Osteocyte (in vitro differentiated cells): ENCODE data around the gene SUOX. TPM values are rescaled to one million over a fixed set of nuclear protein-coding genes. Genes with fewer than 3 reads are reported as not detected.

Experiments used
- DNase-seq: peaks from one replicate; pipeline ENCODE4 v3.0.0; 2021; ENCODE audit warnings: mixed read lengths; ENCODE audit not compliant: unreplicated experiment; ENCODE audit errors: extremely low spot score
- H3K27ac Mint-ChIP-seq: one replicate; pipeline ENCODE4 v1.8.0; 2021; ENCODE audit warnings: mild to moderate bottlenecking, mixed read lengths; ENCODE audit not compliant: unreplicated experiment
- H3K27me3 Mint-ChIP-seq: one replicate; pipeline ENCODE4 v1.8.0; 2021; ENCODE audit warnings: mixed read lengths; ENCODE audit not compliant: unreplicated experiment
- H3K36me3 Mint-ChIP-seq: one replicate; pipeline ENCODE4 v1.8.0; 2021; ENCODE audit warnings: mixed read lengths; ENCODE audit not compliant: unreplicated experiment
- H3K4me1 Mint-ChIP-seq: one replicate; pipeline ENCODE4 v1.8.0; 2021; ENCODE audit warnings: mixed read lengths; ENCODE audit not compliant: unreplicated experiment
- H3K4me3 Mint-ChIP-seq: one replicate; pipeline ENCODE4 v1.8.0; 2021; ENCODE audit warnings: mild to moderate bottlenecking, moderate library complexity, mixed read lengths; ENCODE audit not compliant: unreplicated experiment
- H3K9me3 Mint-ChIP-seq: one replicate; pipeline ENCODE4 v1.8.0; 2021; ENCODE audit warnings: mixed read lengths; ENCODE audit not compliant: unreplicated experiment
- total RNA-seq: library from RNA; stranded (reverse); gene quantifications from 2 replicates; pipeline ENCODE4 v1.2.1, GENCODE V29; 2021
- TF ChIP-seq, protein P1 (sequence below): fragments of 200-600 bp; sonication (generic); IDR thresholded peaks from 2 replicates; pipeline ENCODE4 v1.5.0; 2021; ENCODE audit warnings: antibody characterized with exemption, mild to moderate bottlenecking, moderate library complexity

Gene SUOX
- total RNA-seq, 1 donor from 2014 or later = 19.4 TPM

DNA sequence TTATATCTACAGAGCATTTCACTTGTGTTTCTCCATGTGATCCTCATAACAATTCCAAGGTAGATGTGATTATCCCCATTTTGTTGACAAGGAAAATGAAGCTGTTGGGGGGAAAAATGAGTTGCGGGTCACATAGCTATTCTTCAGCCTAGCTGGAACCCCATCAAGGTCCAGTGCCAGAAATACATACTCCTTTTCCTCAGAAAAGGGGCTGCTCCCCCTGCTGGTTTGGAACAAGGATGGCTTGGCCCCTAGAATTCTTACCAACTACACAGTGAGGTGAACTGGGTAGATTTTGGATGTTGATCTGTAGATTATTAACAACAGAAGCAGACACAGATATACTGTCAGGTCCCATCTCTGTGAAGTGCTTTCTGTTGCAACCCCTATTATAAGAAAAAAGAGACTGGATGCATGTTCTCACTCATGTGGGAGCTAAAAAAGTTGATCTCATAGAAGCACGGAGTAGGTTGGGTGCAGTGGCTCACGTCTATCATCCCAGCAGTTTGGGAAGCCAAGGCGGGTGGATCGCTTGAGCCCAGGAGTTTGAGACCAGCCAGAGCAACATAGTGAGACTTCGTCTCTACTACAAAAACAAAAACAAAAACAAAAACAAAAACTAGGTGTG lies 32.7 kb downstream of the SUOX start:
- no peak overlapping the region for H3K27ac Mint-ChIP-seq
- peaks cover 24% of the 10 kb centered on the region for H3K36me3 Mint-ChIP-seq

DNA sequence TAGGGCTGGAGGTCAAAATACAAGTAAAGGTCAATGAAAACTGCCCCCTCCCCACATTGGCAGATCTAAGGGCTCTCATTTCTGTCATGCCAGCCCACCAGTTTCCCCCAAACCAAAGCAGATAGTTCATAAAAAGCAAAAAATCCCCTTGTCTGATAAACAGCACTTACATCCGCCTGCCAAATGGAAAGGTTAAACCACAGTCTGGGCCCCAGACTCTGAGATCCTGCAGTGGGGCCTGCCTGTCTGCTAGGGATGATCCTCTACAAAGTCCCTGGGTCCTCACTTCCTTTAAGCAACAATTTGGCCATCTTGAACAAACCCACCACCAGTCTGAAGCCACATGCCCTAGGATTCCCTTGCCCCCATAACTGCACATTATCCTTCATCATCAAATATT lies 34.9 kb downstream of the SUOX start:
- TF ChIP-seq, protein P1, sequence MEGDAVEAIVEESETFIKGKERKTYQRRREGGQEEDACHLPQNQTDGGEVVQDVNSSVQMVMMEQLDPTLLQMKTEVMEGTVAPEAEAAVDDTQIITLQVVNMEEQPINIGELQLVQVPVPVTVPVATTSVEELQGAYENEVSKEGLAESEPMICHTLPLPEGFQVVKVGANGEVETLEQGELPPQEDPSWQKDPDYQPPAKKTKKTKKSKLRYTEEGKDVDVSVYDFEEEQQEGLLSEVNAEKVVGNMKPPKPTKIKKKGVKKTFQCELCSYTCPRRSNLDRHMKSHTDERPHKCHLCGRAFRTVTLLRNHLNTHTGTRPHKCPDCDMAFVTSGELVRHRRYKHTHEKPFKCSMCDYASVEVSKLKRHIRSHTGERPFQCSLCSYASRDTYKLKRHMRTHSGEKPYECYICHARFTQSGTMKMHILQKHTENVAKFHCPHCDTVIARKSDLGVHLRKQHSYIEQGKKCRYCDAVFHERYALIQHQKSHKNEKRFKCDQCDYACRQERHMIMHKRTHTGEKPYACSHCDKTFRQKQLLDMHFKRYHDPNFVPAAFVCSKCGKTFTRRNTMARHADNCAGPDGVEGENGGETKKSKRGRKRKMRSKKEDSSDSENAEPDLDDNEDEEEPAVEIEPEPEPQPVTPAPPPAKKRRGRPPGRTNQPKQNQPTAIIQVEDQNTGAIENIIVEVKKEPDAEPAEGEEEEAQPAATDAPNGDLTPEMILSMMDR = no peak
- Mint-ChIP-seq H3K4me1 (peaks cover 1% of the 10 kb centered on the region), H3K9me3 (no peaks in the 10 kb centered on the region), H3K36me3 (peaks cover 26% of the 10 kb centered on the region), H3K4me3 (no peak overlapping the region), H3K27ac (no peak overlapping the region), H3K27me3 (no peaks in the 10 kb centered on the region)
- no peak for DNase-seq

More for the DNA sequence above, 32.7 kb downstream of the SUOX start:
- no peaks in the 10 kb centered on the region for H3K9me3 Mint-ChIP-seq
- peaks cover 1% of the 10 kb centered on the region for H3K4me1 Mint-ChIP-seq
- no peak overlapping the region for H3K4me3 Mint-ChIP-seq
- no peak for DNase-seq
- TF ChIP-seq, protein P1 = peak; percentile 78
- no peaks in the 10 kb centered on the region for H3K27me3 Mint-ChIP-seq

DNA sequence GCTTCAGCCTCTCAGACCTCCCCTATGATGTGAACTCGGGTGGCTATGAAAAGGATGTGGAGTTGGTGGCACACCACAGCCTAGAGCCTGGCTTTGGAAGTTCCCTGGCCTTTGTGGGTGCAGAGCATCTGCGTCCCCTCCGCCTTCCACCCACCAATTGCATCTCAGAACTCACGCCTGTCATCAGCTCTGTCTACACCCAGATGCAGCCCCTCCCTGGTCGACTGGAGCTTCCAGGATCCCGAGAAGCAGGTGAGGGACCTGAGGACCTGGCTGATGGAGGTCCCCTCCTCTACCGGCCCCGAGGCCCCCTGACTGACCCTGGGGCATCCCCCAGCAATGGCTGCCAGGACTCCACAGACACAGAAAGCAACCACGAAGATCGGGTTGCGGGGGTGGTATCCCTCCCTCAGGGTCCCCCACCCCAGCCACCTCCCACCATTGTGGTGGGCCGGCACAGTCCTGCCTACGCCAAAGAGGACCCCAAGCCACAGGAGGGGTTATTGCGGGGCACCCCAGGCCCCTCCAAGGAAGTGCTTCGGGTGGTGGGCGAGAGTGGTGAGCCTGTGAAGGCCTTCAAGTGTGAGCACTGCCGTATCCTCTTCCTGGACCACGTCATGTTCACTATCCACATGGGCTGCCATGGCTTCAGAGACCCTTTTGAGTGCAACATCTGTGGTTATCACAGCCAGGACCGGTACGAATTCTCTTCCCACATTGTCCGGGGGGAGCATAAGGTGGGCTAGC lies 37.7 kb downstream of the SUOX start:
- Mint-ChIP-seq H3K36me3 (peaks cover 21% of the 10 kb centered on the region), H3K9me3 (no peaks in the 10 kb centered on the region), H3K4me3 (no peak overlapping the region), H3K4me1 (peaks cover 5% of the 10 kb centered on the region), H3K27me3 (no peaks in the 10 kb centered on the region), H3K27ac (no peak overlapping the region)
- DNase-seq = no peak
- TF ChIP-seq, protein P1 = no peak

DNA sequence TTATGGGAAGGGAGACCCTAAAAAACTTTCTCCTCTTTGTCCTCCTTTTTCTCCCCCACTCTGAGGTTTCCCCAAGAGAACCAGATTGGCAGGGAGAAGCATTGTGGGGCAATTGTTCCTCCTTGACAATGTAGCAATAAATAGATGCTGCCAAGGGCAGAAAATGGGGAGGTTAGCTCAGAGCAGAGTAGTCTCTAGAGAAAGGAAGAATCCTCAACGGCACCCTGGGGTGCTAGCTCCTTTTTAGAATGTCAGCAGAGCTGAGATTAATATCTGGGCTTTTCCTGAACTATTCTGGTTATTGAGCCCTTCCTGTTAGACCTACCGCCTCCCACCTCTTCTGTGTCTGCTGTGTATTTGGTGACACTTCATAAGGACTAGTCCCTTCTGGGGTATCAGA lies 40.1 kb downstream of the SUOX start:
- no peak overlapping the region for H3K27ac Mint-ChIP-seq
- H3K9me3 Mint-ChIP-seq = no peaks in the 10 kb centered on the region

More for the DNA sequence above, 40.1 kb downstream of the SUOX start:
- no peak for DNase-seq
- Mint-ChIP-seq H3K27me3 (no peaks in the 10 kb centered on the region), H3K4me1 (peaks cover 12% of the 10 kb centered on the region), H3K4me3 (no peak overlapping the region), H3K36me3 (peaks cover 16% of the 10 kb centered on the region)
- TF ChIP-seq, protein P1 = no peak
